HG03103 (cell line): ENCODE results near the gene SLC22A23.

Experiments
- ATAC-seq: cut with Tn5 transposase; IDR thresholded peaks from one replicate; pipeline ENCODE4 v1.9.1; 2021; ENCODE audit warnings: low read depth; ENCODE audit not compliant: unreplicated experiment

Gene SLC22A23

DNA sequence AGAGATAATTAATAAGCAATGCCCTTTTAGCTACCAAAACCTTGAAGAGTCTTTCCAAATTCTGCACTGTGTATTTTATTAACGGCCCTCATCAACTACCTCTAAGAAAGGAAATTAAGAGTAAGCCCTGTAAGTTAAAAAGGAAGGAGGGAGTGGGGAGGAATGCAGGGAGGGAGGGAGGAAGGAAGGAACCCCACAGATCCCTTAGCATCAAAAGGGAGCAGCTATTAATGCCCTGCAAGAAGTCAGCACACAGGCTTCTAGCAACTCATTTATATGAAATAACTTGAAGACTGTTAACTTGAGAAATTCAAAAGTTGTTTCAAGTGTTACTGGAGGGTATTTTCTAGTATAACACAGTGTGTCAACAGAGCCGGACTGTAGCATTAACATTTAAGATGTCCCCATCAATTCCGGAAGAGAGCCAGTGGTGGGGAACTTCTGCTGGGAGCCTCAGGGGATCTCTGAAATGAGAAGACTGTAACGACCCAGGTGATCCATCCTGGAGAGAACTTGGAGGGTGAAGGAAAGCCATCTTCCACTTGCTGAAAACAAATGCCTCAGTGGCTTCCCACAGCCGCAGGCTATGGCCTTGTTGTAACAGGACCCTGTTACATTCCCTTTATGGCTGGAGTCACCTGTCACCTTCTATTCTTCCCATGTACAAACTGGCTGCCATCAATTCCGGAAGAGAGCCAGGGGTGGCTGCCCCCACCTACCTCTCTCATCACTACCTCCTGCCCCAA lies 33.2 kb downstream of the SLC22A23 start:
- ATAC-seq, result no peak

DNA sequence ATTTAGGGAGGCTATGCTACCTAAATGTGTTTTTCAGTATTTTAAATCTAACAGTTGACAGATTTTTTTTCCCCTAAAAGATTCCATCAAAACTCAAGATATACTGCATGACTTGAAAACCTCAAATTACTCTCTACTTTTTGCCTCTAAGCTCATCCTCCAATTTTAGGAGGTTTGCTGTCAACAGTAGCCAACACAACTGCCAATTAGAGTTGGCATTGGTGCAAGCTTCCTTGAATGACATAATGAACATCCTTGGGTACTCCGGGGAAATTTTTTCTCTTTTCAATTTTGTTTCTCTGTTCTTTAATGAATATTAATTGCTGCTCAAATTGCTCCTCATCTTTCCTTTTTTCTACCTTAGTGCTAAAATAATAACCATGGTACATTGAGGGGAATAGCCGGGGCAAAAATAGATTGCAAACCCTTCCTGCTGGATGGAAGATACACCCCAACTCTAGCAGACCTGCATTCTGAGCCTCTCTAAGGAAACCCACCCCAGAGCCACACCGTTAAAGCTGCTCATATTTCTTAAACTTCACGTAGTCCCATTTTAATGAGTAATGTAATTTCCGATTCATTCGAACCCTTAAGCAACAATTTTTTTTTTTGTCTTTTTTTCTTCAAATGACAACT lies 34.3 kb downstream of the SLC22A23 start:
- ATAC-seq, result no peak

DNA sequence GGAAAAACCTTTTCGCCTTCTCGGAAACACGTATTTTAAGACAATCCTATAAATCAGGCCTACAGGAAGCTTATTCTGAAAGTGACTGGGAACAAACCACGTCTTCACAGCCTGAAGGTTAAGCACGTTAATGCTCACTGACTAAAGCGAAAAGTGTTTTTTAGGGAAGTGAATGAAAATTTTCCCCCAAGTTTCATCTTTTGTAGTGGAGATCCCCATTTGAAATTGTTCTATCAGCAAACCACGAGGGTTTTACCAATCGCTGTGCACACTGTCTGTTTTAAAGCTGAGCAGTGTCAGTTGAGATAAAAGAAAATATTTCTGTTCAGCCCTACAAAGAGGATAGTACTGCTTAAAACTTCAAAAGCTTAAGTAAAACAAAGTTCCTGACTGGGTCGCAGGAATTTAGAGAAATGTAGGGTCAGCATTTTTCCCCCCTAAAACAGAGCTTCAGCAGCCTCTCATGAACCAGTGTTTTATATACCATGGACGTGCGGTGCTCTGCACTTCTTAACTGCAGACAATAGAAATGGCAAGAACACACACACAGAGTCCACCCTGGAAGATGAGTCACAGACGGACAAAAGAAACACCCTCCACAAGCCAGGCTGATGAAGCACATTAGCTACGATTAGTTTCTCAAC lies 34.9 kb downstream of the SLC22A23 start:
- no peak for ATAC-seq

DNA sequence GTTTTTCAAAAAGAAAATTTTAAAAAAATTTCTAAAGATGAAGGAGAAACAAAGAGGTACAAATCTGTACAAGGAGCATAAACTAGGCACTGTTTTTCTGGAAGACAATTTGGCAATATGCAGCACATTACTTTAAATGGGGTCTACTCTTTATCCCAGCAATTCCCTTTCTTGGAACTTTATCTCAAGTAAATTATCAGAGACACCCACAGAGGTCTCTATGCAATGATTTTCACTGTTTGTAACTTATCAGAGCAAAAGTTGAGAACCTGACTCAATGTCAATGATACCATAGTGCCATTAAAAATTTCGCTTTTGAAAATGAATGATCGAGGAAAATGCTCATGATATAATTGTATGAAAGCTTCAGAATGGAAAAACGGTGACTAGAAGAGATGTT lies 35.7 kb downstream of the SLC22A23 start:
- no peak for ATAC-seq

- ATAC-seq, result no peak
Measured at GRCh38 chr6:3419624-3420272, 37.1 kb downstream of the SLC22A23 start.

DNA sequence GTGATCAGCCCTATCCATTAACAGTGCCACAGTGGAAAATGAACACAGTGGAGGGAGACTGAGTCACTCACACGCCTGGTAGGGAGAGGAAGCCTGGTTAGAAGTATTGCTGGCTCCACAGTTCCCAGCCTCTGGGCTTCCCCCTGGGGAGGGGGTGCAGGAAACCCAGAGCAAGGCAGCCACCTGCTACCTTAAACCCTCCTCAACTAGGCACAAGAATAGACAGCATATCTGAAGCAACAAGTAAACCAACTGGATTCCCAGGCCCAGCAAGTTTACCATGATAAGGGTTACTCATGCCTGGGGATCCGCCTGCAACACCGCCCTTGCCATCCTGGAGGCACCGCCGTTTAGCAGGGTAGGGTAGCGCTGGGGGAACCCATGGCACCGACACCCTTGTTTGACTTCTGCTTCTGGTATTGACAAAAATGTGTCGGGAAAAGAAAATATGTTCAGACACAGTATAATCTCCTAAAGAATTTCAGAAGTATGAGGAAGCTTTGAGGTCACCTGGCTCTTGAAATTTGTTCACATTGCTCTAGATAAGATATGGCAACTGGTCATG lies 38.3 kb downstream of the SLC22A23 start:
- no peak for ATAC-seq

DNA sequence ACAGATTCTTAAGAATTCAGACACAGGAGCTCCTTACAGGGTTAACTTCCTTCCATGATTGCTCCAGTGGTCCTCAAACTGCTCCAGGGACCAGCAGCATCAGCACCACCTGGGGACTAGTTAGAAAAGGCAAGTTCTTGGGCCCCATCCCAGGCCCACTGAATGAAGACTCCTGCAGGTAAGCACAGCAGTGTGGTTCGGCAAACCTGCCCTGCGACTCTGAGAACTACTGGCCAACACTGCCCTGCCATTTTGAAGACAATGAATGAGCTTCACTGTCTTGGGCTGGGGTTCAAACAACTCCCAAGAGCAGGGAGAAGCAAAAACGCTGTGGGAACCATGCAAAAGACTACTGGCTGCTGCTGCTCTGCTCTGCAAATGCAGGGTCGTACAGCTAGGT lies 39.4 kb downstream of the SLC22A23 start:
- no peak for ATAC-seq

GRCh38 chr6:3415490-3415889 lies 41.4 kb downstream of the SLC22A23 start:
- no peak for ATAC-seq

GRCh38 chr6:3415082-3415453 lies 41.8 kb downstream of the SLC22A23 start:
- ATAC-seq, result no peak

DNA sequence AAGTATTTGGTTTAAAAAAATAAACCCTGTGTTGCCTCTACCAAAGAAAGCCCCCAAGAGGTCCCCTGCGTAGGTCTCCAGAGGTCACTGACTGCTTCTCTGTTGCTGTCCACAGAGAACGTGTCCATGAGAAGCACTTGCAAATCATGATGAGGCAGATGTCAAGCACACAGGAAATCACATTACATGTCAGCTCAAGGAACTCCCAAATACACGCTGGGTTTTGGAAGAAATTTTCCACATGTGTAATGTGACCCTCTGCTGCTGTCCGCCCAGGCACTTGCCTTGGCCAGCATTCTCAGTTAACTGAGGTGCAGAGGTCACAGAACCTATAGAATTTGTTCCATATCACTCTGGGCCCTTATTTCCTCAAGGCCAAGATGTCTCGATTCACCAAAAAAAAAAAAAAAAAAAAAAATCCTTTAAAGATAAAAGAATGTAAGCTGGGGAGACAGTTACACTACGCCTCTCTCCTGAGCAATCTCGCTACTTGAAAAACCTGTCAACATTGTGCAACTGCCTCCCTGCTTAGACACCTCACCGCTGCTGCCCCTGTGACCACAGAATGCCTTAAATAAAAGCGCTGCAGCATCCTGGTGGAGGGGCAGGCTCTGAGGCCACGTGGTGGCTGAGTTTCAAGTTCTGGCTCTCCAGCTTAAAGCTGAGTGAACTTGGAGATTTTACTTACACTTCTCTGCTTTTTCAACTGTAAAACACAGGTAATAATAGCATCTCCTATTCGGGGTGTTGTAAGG lies 42.3 kb downstream of the SLC22A23 start:
- no peak for ATAC-seq

DNA sequence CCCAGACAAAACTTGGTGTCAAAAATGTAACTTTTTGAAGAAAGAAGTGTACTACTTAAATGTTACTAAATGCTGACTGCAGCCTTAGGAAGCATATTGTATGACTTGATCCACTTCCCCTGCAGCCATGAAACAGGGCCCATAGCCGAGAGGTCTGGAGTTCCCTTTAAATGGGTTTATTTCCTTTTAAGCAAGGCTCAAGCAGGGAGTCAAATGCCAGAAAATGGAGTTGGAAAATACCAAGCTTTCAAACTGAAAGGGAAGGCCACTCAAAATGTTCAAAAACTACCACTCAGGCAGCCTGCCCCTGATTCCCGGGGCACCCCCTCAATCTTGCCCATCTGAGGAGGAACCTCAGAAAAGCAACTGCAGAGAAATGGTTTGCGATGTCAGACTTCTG lies 43.3 kb downstream of the SLC22A23 start:
- no peak for ATAC-seq

- no peak for ATAC-seq
Measured at GRCh38 chr6:3412779-3413500, 43.9 kb downstream of the SLC22A23 start.

- ATAC-seq, result no peak
Measured at GRCh38 chr6:3411967-3412778, 44.7 kb downstream of the SLC22A23 start.

- no peak for ATAC-seq
Measured at GRCh38 chr6:3410385-3411360, 46.2 kb downstream of the SLC22A23 start.

GRCh38 chr6:3409699-3410384 lies 47.0 kb downstream of the SLC22A23 start:
- ATAC-seq, result no peak

- ATAC-seq, result no peak
Measured at GRCh38 chr6:3408665-3409064, 48.2 kb downstream of the SLC22A23 start.

DNA sequence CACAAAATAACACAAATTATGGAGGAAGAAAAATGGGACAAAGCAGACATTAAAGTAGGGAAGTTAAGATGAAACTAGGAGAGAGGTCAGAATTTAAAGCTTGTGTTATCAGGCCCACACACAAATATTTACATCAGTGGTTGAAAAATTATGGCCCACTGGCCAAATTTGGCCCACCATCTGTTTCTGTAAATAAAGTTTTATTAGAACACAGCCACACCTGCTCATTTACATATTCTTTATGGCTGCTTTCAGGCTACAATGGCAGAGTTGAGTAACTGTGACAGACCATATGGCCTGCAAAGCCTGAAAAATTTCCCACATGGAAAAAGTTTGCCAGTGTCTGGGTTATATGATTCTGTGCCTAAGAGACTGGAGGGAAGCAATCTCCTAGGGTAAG lies 49.0 kb downstream of the SLC22A23 start:
- no peak for ATAC-seq
